NT2/D1 (cell line): ENCODE measurements around the gene ATP12A.
"Not testable (repeated sequence)": the region's sequence is repeated elsewhere in the genome, so short reads cannot be mapped to it uniquely, and the experiment has no call there.

ENCODE experiments used
- DNase-seq: peaks from one replicate; pipeline ENCODE4 v3.0.0-alpha.2; 2011; ENCODE audit warnings: low read depth, low spot score
- H3K27me3 ChIP-seq: 2 replicates; pipeline ENCODE4 v1.6.0; 2011; ENCODE audit warnings: mild to moderate bottlenecking; ENCODE audit not compliant: insufficient read length, insufficient read depth
- H3K36me3 ChIP-seq: 2 replicates; pipeline ENCODE4 v1.6.1; 2011; ENCODE audit warnings: mild to moderate bottlenecking, low read length, mixed read lengths; ENCODE audit not compliant: insufficient read depth, insufficient read length
- H3K4me1 ChIP-seq: 2 replicates; pipeline ENCODE4 v1.5.1; 2011; ENCODE audit not compliant: insufficient read depth, insufficient read length
- H3K4me3 ChIP-seq: 2 replicates; pipeline ENCODE4 v1.5.1; 2011; ENCODE audit warnings: low read depth; ENCODE audit not compliant: insufficient read length
- H3K9ac ChIP-seq: 2 replicates; pipeline ENCODE4 v1.6.0; 2011; ENCODE audit warnings: low read depth; ENCODE audit not compliant: insufficient read length
- H3K9me3 ChIP-seq: 2 replicates; pipeline ENCODE4 v1.5.1; 2011; ENCODE audit warnings: mild to moderate bottlenecking, low read length; ENCODE audit not compliant: insufficient read depth
- SUZ12 ChIP-seq: IDR thresholded peaks from 2 replicates; pipeline ENCODE4 v1.6.1; 2011; ENCODE audit not compliant: insufficient read length, insufficient read depth; ENCODE audit errors: extremely low read depth
- YY1 ChIP-seq: IDR thresholded peaks from 2 replicates; pipeline ENCODE4 v1.6.1; 2011; ENCODE audit not compliant: insufficient read length, insufficient read depth
- ZNF274 ChIP-seq: IDR thresholded peaks from 2 replicates; pipeline ENCODE4 v1.6.1; 2011; ENCODE audit warnings: mild to moderate bottlenecking, low read depth, low read length

ATP12A gene

DNA sequence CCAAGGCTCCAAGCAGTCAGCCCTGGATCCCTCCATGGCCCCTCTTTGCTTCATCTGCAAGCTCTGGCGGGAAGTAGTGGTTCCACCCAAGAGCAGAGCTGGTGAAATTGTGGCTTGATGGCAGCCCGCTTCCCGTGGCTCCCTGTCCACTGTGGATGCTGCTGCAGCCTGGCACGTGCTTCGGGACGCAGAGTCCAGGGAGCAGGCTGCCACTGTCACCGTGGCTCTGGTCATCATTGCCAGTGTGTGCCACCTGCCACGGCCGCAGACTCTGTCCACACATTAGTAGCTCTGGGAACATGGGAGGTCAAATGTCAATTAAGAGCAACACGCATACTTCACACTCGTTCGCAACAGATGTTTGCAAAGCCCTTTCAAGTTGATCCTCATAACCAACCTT is 43.0 kb downstream of the ATP12A start:
- TF ChIP-seq SUZ12 (no peak), ZNF274 (no peak), YY1 (no peak)
- Histone ChIP-seq H3K9me3 (no peaks in the 10 kb centered on the region; the same call in 1 of the 2 replicates), H3K4me3 (no peak overlapping the region), H3K4me1 (no peaks in the 10 kb centered on the region), H3K36me3 (no peaks in the 10 kb centered on the region), H3K9ac (no peak overlapping the region), H3K27me3 (no peaks in the 10 kb centered on the region)
- no peak for DNase-seq

DNA sequence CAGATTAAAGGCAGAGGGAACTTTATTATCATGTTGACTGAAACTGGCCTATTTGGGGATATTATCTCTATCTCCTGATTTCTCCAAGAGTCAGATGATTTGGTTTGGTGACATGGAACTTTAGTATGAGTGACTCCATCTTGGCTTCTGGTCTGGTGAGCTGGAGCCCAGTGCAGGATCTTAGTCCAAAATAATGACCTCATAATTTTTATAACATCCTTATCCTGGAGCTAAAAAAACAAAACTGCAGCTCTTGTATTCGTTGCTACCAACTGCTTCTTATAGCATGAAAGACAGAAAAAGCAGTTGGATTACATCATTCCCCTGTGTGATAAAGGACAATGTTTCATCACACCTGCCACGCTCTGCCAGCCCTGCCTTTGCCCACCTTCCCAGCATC is 44.5 kb downstream of the ATP12A start:
- H3K4me3 ChIP-seq = no peak overlapping the region
- H3K4me1 ChIP-seq = no peaks in the 10 kb centered on the region
- H3K9ac ChIP-seq = no peak overlapping the region
- TF ChIP-seq SUZ12 (no peak), YY1 (no peak), ZNF274 (no peak)
- no peaks in the 10 kb centered on the region for H3K36me3 ChIP-seq
- H3K9me3 ChIP-seq = no peaks in the 10 kb centered on the region; the same call in 1 of the 2 replicates
- DNase-seq = no peak
- no peaks in the 10 kb centered on the region for H3K27me3 ChIP-seq

DNA sequence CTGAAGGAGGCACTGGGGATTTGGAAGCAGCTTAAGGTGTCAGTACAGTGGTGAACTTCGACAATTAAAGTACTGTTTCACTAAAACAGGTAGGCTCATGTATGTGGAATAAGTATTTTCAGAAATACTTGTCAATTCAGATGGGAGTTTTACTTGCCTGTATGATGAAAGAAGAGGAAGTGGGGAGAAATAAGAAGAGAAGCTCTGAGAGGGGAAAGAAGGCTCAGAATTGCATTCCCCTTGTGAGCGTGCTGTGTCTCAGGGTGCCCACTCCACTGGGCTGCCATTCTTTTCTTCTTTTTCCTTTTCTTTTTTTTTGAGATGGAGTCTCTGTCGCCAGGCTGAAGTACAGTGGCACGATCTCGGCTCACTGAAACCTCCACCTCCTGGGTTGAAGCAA is 45.2 kb downstream of the ATP12A start:
- TF ChIP-seq SUZ12 (no peak), YY1 (no peak), ZNF274 (no peak)
- Histone ChIP-seq H3K36me3 (no peaks in the 10 kb centered on the region), H3K4me3 (no peak overlapping the region), H3K4me1 (no peaks in the 10 kb centered on the region), H3K27me3 (no peaks in the 10 kb centered on the region), H3K9me3 (no peaks in the 10 kb centered on the region; the same call in 1 of the 2 replicates), H3K9ac (no peak overlapping the region)
- DNase-seq = no peak

DNA sequence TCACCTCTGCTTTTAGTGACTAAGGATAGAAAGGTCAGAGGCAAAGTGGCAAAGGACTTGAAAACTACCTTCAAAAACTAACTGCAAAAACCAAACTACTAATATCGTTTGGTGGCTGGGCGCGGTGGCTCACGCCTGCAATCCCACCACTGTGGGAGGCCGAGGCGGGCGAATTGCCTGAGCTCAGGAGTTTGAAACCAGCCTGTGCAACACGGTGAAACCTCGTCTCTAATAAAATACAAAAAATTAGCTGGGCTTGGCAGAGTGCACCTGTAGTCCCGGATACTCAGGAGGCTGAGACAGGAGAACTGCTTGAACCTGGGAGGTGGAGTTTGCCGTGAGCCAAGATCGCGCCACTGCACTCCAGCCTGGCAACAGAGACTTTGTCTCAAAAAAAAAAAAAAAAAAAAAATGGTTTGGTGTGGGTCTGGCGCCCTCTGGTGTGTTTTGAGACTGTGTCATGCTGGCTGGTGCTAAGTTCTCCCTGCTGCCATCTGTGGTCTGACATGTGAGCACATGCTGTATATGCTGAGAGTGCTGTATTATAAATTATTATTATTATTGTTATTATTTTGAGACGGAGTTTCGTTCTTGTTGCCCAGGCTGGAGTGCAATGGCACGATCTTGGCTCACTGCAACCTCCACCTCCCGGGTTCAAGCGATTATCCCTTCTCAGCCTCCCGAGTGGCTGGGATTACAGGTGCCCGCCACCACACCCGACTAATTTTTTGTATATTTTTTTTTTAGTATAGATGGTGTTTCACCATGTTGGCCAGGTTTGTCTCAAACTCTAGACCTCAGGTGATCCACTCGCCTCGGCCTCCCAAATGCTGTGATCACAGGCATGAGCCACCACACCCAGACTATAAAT is 47.8 kb downstream of the ATP12A start:
- no peak overlapping the region for H3K9ac ChIP-seq
- no peaks in the 10 kb centered on the region; the same call in 1 of the 2 replicates for H3K9me3 ChIP-seq
- H3K4me3 ChIP-seq = no peak overlapping the region
- H3K36me3 ChIP-seq = no peaks in the 10 kb centered on the region
- peak; percentile 57 for DNase-seq
- no peak for TF ChIP-seq YY1
- no peak for TF ChIP-seq ZNF274
- no peak for TF ChIP-seq SUZ12
- no peaks in the 10 kb centered on the region for H3K27me3 ChIP-seq
- no peaks in the 10 kb centered on the region for H3K4me1 ChIP-seq

DNA sequence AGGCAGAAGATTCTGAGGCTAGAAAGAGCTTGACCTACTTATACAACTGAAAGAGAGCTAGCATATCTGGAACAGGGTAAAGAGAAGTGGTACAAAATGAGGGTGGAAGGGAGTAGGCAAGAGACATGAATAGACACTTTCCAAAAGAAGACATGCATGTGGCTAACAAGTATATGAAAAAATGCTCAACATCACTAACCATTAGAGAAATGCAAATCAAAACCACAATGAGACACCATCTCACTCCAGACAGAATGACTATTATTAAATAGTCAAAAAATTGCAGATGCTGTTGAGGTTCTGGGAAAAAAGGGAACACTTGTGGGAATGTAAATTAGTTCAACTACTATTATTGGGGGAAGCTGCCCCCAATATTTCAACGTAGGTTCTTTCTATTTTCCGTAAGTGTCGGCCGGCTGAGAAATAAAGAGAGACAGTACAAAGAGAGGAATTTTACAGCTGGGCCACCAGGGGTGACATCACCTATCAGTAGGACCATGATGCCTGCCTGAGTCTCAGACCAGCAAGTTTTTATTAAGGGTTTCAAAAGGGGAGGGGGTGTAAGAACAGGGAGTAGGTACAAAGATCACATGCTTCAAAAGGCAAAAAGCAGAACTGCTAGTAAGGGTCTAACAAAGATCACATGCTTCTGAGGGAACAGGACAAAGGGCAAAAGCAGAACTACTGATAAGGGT is 50.8 kb downstream of the ATP12A start:
- DNase-seq, H3K4me3 ChIP-seq, H3K9me3 ChIP-seq, H3K27me3 ChIP-seq, H3K4me1 ChIP-seq, H3K36me3 ChIP-seq, H3K9ac ChIP-seq: not testable (repeated sequence)

DNA sequence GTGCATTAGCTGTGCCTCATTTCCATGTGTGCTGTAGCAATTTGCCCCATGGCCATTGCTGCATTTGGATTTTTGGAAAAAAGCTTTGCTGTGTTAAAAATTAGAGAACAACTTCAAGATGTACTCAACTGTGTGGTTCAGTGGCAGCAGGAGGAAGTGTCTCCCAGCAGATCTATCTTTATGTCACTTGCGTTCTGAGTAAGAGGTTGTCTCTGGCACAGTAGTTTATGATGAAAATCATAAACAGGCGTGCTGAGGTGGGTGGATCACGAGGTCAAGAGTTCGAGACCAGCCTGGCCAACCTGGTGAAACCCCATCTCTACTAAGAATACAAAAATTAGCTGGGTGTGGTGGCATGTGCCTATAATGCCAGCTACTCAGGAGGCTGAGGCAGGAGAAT is 54.7 kb downstream of the ATP12A start:
- Histone ChIP-seq H3K27me3 (no peaks in the 10 kb centered on the region), H3K36me3 (no peaks in the 10 kb centered on the region), H3K9ac (no peak overlapping the region), H3K9me3 (no peaks in the 10 kb centered on the region; the same call in 1 of the 2 replicates), H3K4me3 (no peak overlapping the region), H3K4me1 (no peaks in the 10 kb centered on the region)
- TF ChIP-seq SUZ12 (no peak), ZNF274 (no peak), YY1 (no peak)
- DNase-seq = no peak

DNA sequence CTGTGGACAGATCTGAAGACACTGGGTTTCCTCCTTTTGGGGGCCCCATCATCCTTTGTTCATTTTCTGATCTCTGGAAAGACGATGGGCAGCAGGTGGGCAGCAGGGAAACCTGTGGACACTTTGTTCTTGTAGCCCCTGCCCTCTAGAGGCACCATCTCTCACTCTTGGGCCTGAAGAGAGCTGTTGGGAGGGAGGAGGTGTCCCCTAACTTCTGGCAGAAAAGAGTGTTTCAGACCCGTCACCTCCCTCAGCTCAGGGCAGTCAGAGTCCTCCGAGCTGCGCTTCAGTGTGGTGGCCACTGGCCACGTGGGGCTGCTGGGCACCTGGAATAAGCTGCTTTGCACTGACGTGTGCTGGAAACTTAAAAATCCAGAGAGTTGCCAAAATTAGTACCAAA is 56.8 kb downstream of the ATP12A start:
- H3K27me3 ChIP-seq = no peaks in the 10 kb centered on the region
- H3K9me3 ChIP-seq = no peaks in the 10 kb centered on the region; the same call in 1 of the 2 replicates
- H3K9ac ChIP-seq = no peak overlapping the region
- H3K4me3 ChIP-seq = no peak overlapping the region
- DNase-seq = no peak
- peaks cover 6% of the 10 kb centered on the region for H3K4me1 ChIP-seq
- TF ChIP-seq SUZ12 (no peak), ZNF274 (no peak), YY1 (no peak)
- no peaks in the 10 kb centered on the region for H3K36me3 ChIP-seq
